Superior temporal gyrus (tissue), 1 donor: ENCODE results near the gene MC1R.
"Not testable (repeated sequence)": the region's sequence is repeated elsewhere in the genome, so short reads cannot be mapped to it uniquely, and the experiment has no call there.

Source experiments
- DNase-seq: peaks from one replicate; pipeline ENCODE4 v3.0.0-alpha.2; 2016; ENCODE audit errors: extremely low spot score

MC1R gene

DNA sequence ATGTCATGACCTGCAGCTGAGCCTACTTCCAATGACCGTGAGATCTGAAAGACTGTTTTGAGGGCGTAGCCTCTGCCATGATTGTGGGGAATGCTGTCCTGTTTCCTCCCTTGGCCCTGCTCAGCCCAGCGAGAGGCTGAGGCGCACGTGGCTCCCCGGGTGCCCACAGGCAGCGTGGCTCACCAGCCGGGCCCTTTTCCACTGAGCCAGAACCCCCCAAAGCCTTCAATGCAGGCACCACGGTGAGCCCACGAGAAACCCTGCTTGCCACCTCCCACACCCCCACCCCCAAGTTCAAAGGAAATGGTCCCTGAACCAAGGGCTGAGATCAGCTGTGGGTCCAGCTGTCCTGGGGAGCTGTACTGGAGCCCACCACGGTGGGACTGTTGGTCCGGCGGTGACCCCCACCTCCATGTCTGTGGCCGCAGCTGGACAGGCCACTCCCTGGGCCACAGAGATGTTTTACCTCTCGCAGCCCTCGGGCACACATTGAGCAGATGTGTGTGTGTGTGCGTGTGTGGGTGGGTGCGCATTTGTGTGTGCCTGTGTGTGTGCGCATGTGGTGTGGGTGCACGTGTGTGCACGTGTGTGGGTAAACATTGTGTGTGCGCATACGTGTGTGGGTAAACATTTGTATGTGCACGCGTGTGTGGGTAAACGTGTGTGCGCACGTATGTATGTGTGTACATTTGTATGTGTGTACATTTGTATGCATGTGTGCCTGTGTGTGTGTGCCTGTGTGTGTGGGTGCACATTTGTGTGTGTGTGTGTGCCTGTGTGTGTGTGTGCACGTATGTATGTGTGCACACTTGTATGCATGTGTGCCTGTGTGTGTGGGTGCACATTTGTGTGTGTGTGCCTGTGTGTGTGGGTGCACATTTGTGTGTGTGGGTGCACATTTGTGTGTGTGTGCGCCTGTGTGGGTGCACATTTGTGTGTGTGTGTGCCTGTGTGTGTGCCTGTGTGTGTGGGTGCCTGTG lies 5.0 kb upstream of the MC1R start:
- no peak for DNase-seq

DNA sequence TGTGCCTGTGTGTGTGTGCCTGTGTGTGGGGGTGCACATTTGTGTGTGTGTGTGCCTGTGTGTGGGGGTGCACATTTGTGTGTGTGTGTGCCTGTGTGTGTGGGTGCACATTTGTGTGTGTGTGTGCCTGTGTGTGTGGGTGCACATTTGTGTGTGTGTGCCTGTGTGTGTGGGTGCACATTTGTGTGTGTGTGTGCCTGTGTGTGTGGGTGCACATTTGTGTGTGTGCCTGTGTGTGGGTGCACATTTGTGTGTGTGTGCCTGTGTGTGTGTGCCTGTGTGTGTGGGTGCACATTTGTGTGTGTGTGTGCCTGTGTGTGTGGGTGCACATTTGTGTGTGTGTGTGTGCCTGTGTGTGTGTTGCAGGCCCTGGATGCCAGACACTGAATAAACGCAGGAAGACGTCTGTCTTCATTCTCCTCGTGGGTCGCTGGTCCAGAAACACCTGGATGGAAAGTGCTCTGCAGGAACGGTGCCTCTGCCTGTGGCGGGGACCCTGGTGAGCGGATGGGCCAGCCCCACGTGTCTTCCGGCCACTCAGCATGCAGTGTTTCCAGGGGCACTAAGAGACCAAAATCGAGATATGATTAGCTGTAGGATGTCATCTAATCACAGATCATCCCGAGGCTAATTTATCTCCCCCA lies 3.9 kb upstream of the MC1R start:
- not testable (repeated sequence) for DNase-seq

DNA sequence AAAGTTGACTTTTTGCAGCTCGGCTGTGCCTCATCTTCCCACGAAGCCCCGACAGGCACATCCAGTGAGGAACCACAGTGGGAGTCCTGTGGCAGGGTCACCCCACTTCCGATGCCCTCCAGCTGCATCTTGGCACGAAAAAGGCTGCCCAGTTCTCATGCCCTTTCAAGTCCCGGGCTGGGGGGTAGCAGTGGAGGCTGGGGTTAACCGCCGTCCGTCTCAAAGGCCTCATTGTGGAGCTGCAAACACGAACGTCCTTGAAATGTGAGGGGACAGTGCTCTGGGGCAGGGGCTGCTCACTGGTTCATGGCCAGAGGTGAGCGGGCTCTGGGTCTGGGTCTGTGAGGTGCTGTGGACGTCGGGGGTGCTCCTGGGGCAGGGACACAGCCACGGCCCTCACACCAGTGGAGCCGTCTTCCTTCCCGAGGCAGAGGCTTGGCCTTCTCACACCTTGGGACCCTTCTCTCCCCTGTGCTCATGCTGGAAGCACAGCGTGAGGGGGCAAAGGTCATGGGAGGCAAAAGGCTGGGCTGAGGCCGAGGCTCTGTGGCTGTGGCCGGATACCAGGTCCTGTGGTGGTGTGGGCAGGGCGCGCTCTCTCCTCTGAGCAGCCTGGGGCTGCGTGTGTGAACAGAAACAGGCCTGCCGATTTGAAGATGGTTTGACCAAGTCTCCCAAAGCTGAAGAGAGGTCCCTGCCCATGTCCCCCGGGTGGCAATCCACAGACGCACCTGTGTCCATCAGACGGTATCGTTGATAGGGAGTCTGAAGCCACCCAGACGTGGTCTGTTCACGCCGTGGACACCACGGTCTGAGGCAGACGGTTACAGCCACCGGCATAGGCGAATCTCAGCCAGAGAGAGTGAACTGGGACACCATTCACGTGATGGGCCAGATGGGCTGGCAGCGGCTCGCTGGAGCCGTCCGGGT lies 3.1 kb upstream of the MC1R start:
- no peak for DNase-seq

DNA sequence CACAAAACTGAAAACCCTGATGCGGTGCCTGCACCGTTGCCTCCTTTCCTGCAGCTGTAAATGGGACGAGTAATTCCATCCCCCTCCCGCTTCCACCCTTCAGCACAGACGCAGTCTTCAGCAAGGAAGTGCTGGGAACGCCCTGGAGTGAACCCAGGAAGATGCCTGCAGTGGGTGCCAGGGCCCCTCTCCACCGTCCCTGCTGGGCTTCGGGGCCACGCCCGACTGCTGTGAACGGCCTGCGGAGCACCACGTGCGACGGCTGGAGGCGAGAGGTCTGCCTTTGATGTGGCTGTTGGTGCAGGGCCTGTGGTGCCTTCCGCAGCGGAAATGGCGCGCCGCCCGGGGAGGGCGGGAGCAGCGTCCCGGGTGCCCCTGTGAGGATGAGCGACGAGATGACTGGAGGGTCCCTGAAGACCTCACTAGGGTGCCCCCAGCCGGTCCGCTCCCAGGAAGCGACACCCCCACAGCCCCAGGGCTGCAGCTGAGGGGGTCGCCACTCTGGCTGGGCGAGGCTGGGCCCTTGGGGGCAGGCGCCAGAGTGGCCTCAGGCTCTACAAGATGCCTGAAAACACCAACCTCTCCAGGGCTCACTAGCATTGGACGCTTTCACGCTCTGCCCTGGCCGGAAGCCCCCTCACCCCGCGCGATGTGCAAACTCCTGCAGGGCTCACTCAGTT lies 749 bp upstream of the MC1R start:
- peak; percentile 39 for DNase-seq

DNA sequence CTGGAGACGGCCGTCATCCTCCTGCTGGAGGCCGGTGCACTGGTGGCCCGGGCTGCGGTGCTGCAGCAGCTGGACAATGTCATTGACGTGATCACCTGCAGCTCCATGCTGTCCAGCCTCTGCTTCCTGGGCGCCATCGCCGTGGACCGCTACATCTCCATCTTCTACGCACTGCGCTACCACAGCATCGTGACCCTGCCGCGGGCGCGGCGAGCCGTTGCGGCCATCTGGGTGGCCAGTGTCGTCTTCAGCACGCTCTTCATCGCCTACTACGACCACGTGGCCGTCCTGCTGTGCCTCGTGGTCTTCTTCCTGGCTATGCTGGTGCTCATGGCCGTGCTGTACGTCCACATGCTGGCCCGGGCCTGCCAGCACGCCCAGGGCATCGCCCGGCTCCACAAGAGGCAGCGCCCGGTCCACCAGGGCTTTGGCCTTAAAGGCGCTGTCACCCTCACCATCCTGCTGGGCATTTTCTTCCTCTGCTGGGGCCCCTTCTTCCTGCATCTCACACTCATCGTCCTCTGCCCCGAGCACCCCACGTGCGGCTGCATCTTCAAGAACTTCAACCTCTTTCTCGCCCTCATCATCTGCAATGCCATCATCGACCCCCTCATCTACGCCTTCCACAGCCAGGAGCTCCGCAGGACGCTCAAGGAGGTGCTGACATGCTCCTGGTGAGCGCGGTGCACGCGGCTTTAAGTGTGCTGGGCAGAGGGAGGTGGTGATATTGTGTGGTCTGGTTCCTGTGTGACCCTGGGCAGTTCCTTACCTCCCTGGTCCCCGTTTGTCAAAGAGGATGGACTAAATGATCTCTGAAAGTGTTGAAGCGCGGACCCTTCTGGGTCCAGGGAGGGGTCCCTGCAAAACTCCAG lies 1.1 kb downstream of the MC1R start:
- no peak for DNase-seq

DNA sequence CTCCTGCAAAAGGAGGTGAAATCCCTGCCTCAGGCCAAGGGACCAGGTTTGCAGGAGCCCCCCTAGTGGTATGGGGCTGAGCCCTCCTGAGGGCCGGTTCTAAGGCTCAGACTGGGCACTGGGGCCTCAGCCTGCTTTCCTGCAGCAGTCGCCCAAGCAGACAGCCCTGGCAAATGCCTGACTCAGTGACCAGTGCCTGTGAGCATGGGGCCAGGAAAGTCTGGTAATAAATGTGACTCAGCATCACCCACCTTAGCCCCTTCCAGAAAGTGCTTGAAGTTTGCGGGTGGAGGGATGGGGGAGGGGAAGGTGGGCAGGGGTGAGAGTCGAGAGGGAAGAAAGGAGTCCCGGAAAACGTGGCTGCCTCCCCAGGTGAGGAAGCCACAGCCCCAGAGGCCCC lies 2.1 kb downstream of the MC1R start:
- DNase-seq: no peak

DNA sequence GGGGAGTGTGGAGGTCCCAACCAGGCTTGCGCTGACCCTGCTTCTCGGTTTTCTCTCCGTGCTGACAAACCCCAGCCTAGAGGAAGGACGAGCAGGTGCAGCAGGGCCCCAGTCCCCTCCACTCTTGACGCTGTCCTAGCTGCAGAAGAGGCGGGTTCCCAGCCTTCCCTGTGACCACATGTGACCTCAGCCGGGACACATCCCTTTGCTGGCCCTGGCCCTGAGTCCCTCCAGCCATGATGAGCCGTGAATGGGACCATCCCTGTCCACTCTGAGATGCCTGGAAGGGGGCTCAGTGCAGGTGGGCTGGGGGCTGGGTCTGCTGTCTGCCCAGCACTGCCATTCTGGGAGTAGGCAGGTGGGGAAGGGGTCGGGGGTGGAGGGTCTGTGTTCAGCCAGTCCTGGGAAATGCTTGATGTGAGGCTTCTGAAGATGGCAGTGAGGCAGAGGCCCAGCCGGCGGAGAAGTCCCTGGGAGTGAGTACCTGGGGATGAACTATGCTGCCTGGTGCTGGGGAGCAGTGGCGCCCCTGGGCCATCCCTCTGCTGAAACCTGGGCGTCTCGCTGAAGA lies 2.6 kb downstream of the MC1R start:
- no peak for DNase-seq

DNA sequence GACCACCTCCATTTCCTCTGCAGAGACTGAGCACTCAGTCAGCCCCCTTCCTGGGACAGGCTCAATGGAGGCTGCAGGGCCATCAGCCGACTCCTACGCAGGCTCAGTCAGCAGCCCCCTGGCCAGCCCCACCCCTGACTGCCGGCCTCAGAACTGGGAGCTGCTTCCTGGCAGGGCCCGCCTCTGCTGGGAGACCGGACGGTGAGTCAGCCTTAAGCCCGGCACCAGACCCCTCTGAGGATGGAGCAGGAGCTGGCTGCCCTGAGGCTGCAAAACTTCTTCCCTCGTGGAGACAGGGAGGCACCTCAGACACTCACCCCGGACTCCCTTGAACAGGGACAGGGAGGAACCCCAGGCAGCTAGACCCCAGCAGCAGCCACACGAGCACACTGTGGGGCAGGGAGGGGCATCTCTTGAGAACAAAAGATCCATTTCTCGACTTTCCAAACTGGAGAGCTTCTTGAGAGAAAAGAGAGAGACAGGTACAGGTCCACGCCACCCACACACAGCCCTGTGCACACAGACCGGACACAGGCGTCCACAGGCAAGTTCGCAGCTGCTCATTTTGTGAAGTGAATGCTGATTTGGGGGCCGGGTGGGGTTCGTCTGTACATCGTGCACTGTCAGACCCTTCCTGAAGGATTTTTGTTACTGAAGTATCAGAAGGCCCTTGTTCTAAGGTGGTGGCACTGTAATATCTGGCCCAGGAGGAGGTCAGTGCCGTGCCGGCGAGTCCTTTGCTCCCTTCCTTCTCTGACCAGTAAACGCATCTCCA lies 3.2 kb downstream of the MC1R start:
- no peak for DNase-seq

DNA sequence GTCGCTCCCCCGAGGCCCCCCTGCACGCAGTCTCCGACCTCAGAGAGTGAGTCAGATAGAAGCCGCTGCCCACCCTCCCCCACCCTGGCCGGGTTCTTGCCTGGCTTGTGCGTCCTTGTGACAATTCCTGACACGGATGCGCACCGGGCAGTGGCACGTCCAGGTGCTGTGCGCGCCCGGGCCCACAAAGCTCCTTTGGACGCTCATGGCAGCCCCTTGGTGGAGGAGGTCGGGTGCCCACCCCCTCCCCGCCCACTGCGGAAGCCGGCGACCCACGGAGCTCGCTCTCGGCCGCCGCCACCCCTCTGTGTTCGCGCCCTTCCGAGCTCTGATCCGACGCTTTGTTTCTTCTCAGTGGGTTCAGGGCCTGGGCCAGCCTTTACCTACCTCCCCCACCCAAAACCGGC lies 3.8 kb downstream of the MC1R start:
- DNase-seq: no peak

DNA sequence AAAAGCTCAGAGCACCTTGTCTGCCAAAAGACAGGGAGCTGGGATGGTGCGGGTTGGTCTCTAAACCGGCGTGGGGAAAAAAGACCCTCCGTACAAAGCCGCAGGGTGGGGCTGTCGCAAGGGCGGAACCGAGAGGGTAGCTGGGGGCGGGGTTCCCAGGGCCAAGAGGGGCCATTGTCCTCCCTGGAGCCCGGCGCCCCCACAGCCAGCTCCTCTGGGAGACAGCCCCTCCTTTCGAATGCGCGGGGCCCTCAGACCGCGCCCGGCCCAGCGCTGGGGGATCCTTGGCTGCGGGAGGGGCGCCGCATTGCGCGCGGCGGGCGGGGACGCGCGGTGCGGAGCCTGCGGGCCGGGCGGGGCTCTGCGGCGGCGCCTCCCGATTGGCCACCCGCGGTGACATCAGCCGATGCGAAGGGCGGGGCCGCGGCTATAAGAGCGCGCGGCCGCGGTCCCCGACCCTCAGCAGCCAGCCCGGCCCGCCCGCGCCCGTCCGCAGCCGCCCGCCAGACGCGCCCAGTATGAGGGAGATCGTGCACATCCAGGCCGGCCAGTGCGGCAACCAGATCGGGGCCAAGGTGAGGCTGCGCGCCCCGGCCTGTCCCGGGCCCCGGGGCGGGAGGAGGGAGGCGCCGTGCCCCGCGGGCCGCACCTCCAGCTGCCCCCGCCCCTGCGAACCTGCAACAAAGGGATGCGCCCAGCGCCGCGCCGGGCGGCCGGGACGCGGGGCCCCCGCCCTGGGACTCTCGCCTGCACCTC lies 4.4 kb downstream of the MC1R start, which contains the start of gene TUBB3:
Gene TUBB3, plus strand, starts transcription at position 459 of the 756 bp plus-strand sequence. Its CDS starts 60 bp downstream, at position 519.
- DNase-seq: peak; percentile 74

DNA sequence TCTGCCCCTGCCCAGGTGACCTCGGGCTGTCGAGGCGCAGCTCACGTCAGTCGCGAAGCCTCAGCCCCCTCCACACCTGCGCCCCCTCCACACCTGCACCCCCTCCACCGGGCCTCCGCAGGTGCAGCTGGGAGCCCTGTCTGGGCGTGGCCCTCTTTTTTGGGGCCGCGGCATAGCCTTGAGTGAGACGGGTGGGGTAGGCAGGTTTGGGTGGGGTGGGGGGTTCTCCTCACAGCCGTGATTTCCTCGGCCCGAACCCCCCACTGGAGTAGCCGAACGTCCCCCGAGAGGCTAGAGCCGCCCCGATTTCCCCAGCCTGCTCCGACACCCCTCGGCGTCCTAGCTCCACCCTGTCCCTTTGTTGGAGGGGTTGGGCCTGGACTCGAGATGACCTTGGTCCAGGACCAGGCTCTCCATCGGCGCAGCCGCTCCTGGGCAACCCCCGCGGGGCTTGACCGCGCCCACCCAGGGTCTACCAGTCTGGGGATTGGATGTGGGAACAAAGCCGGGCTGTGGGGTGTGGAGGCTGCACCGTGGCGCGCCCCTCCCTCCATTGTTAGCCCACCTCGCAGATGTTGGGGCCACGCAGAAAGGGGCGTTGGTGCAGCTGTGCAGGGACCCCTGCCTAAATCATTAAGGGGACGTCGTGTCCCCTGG lies 5.1 kb downstream of the MC1R start:
- no peak for DNase-seq

DNA sequence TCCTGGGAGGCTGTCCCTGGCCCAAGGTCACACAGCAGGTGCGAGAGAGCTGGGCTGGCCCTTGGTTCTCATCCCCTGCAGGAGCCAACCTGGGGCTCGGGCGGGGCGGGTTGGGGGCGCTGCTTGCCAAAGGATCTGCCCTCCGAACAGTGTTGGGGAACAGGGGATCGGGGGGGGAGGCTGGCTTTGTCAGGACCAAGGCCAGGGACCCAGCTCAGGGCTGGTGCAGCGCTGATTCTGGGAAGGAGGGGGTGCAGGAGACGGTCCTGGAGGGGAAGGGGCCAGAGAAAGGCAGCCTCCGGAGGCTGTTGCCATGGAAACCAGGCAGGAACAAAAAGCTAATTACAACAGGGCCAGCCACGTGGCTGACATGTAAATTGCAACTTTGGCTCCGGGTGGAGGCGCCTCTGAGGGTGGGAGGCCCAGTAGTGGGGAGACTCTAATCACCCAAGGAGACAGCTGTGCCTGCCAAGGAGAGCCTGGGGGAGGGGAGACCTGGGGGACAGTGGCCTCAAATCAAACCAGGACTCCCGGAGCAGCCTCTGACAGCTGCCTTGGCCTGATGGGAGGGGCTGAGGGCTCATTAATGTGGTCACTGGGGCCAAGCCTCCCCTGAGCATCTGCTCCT lies 5.7 kb downstream of the MC1R start:
- DNase-seq: no peak

DNA sequence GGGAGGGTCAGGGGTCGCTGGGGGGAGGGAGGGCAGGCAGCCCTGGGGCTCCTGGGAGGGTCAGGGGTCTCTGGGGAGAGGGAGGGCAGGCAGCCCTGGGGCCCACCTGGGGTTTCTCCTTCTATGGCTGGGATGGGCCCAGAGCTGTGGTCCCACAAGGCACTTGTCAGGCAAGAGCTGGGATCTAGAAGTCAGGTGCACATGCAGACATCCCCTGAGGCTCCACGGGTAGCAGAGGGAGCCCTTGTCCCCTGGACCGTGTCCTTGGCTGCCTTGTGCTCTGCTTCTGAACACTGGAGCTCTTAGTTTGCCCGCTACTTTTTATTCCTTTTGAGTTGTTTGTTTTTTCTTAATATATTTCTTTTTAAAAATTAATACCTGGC lies 6.3 kb downstream of the MC1R start:
- no peak for DNase-seq

DNA sequence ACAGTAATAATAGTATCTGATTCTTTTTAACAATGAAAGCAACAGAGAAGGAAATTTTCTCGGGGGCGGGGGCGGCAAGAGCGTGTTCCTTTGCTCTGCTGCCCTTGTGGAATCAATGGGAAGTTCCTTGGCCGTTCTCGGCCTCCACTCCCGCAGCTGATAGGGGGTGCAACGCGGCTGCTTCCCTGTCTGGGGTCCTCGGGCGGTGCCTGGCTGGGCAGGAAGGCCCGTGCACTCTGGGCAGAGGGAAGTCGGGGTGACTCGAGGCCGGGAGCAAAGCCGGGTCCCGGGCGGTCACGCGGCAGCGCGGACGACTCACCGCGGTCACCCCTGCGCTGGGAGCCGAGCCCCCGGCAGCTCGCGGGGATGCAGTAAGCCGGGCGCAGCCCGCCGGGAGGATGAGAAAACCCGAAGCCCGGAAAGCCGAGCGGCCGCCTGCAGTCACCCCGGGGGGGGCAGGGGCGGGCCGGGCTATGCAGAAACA lies 7.0 kb downstream of the MC1R start:
- no peak for DNase-seq

DNA sequence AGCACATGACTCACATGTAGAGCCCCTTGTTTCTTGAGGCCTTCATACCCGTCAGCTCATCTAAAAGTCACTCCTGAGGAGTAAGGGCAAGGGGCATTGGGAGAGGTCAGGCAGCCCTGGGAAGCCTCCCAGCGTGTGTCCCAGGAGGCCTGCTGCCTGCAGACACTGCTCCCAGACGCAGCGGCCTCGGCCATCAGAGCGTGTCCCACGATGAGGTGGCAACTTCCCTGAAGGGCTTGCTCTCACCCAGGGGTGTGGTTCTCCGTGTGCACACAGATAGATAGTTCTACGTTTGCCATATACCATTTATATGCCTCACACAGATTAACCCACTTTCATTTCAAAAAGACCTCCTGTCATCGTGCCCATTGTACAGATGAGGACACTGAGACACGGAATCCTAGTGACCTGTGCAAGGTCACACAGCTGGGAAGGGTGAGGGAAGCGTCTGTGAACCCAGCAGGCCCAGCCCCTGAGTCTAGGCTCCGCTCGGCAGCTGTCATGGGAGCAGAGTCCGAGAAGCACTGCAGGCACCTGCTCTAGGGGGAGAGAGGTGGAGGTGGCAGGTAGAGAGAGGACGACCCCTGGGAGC lies 12.7 kb downstream of the MC1R start:
- DNase-seq: no peak

DNA sequence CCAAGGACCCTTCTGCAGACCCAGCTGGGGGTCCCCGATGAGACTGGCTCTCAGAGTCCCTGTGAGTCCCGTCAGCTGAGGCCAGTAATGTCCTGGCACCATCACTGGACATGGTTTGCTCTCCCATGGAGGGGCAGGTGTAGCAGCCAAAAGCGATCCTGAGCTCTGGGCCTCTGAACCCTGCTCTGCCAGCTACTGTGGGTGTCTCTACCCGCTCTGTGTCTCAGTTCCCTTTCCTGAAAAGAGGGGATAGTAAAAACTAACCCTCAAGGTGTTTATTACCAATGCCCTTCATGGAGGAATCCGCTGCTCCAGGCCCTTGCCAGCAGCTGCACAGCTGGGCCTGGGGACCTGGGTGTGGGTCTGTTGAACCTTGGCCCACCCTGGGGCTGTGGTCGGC lies 13.3 kb downstream of the MC1R start:
- no peak for DNase-seq

DNA sequence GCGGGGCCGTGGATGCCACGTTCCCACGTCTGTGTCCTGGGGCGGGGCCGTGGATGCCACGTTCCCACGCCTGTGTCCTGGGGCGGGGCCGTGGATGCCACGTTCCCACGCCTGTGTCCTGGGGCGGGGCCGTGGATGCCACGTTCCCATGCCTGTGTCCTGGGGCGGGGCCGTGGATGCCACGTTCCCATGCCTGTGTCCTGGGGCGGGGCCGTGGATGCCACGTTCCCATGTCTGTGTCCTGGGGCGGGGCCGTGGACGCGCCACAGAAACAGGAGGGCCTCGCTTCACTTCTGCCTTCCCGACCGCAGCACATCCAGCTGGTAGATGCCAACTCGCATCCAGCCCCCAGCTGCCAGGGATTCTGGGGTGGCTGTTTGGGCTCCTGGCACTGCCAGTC lies 15.4 kb downstream of the MC1R start:
- not testable (repeated sequence) for DNase-seq
